ENCODE results near the gene DAPK1.

Gene DAPK1

GRCh38 chr9:87595610-87596009 is 97.9 kb downstream of the DAPK1 start:
- no peak for DNase-seq

- DNase-seq = no peak
These were observed 99.2 kb downstream of the DAPK1 start for GRCh38 chr9:87596862-87597261.

DNA sequence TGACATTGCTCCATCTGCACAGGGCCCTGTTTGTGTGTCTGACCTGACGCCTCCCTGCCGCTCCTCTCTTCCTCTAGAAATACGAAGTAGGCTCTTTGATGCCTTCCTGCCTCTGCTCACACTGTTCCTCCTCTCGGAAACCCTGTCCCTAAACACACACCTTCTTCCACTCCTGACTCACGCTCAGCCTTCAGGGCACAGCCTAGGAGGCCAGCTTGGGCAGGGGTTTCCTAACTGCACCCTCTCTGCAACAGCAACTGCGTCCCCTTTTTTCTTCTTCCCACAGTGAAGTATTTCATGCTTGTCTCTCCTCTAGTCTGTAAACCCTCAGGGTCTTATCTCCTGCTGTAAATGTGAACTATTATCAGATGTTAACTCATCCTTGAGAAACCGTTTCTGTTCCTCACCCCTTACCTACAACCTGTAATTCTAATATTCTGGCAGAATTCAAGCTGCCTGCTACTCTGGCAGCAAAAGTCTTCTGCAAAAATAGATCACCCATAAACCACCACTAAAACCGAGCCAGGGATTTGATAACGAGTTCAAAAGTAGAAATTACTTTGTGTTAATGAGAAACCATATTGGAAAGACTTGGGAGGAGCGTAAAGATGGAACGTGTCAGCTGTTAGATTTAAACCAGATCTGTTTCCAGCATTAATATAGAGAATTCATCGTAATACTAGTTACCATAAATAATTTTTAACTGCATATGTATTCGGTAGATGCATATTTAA is 100.2 kb downstream of the DAPK1 start:
- DNase-seq = no peak

GRCh38 chr9:87599901-87600610 is 102.4 kb downstream of the DAPK1 start:
- DNase-seq = no peak

- no peak for DNase-seq
These were observed 103.5 kb downstream of the DAPK1 start for GRCh38 chr9:87601176-87601575.

DNA sequence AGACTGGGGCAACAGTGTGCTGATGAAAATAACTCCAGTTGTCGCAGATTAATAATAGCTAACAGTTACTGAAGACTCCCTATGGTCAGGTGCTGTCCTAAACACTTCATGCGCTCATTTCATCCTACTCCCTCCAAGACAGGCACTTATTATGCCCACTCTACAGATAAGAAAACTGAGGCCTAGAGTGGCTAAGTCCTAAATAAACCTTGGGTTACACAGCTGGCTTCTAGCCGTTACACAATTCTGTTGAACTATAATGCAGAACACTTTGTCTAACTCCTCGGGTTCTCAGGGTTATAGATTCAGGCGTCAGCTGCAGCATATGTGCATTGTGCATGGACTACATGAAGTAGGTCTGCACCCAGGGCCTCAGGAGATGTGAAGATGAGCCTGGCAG is 103.9 kb downstream of the DAPK1 start:
- no peak for DNase-seq

- no peak for DNase-seq
These were observed 105.4 kb downstream of the DAPK1 start for GRCh38 chr9:87602933-87603643.

- no peak for DNase-seq
These were observed 106.3 kb downstream of the DAPK1 start for GRCh38 chr9:87603854-87604490.

DNA sequence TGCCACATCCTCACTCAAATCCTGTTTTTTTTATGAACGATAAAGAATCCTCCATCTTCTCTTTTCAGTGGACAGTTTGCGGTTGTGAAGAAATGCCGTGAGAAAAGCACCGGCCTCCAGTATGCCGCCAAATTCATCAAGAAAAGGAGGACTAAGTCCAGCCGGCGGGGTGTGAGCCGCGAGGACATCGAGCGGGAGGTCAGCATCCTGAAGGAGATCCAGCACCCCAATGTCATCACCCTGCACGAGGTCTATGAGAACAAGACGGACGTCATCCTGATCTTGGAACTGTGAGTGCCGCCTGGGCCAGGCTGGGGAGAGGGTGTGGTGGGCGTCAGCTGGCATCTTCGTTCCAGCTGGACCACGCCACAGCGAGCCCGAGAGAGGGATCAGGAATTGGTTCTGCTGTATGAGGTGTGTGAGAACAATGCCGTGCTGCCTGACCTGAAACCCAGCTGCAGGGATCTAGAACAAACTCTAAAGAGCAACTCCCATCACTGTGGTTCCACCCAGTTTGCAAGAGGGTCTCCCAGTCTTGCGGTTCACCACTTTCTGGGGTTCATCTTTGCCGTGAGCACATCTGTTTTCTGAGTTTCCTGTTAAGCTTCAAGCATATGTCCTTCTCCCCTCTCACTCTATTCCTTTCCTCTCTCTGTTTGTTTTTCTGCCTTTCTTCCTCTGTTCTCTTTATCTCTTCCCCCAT is 107.4 kb downstream of the DAPK1 start:
- no peak for DNase-seq

GRCh38 chr9:87605676-87606075 is 108.0 kb downstream of the DAPK1 start:
- DNase-seq = no peak

DNA sequence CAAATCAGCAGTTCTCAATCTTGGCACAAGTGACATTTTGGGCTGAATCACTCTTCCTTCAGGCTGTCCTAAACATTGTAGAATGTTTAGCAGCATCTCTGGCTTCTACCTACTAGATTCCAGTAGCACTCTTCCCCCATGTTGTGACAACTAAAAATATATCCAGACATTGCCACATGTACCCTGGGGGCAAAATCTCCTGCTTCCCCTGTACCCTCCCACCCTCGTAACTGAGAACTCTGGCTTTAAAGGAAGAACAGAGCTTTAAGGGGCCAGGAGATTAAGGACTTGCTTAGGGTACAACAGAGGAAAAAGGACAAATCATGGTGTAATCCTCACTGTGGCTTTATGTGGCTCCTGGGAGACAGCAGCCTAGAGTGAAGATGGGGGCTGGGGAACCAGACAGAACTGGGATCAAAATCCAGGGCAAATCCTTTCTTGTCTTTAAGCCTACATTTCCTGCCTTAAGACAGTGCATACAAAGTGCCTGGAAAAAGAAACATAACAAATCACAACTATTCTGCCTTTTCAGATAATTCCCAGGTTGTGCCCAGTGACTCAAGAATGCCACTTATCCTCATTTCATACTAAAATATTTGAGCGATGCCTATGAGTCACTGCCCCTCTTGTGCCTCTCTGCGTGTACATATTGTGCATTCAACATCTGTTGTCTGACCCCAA is 109.3 kb downstream of the DAPK1 start:
- DNase-seq = no peak

GRCh38 chr9:87607859-87608258 is 110.2 kb downstream of the DAPK1 start:
- DNase-seq = no peak

DNA sequence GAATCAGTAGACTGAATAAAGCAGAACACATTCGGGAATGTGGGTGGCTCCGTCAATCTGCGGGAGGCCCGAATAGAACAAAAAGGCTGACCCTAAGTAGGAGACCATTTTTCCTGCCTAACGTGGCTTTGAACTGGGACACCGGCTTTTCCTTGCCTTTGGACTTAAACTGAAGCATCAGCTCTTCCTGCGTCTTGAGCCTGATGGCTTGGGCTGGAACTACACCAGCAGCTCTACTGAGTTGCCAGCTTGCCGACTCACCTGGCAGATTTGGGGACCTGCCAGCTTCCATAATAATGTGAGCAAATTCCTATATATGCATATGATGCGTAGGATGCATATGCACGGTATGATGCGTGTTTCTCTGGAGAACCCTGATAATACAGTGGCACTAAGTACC is 111.3 kb downstream of the DAPK1 start:
- DNase-seq = no peak

GRCh38 chr9:87609486-87609885 is 111.8 kb downstream of the DAPK1 start:
- no peak for DNase-seq

GRCh38 chr9:87610200-87611155 is 112.8 kb downstream of the DAPK1 start:
- no peak for DNase-seq

GRCh38 chr9:87611776-87612175 is 114.1 kb downstream of the DAPK1 start:
- no peak for DNase-seq

DNA sequence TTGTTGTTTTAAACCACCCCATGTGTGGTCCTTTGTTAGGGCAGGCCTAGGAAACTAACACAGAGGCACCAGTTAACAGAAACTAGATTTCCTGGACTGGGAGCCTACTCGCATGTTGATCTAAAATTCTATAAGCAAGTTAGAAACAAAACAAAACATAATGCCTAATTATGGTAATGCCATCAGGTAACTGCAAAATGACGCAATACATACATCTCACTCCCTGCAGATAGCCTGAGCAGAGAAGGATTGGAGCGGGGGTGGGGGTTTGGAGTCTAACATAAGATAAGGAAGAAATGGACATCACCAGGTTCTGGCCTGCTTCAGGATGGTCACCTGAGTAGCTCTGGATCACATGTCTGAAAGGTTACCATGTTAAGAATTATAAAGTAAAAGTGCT is 114.9 kb downstream of the DAPK1 start:
- no peak for DNase-seq

DNA sequence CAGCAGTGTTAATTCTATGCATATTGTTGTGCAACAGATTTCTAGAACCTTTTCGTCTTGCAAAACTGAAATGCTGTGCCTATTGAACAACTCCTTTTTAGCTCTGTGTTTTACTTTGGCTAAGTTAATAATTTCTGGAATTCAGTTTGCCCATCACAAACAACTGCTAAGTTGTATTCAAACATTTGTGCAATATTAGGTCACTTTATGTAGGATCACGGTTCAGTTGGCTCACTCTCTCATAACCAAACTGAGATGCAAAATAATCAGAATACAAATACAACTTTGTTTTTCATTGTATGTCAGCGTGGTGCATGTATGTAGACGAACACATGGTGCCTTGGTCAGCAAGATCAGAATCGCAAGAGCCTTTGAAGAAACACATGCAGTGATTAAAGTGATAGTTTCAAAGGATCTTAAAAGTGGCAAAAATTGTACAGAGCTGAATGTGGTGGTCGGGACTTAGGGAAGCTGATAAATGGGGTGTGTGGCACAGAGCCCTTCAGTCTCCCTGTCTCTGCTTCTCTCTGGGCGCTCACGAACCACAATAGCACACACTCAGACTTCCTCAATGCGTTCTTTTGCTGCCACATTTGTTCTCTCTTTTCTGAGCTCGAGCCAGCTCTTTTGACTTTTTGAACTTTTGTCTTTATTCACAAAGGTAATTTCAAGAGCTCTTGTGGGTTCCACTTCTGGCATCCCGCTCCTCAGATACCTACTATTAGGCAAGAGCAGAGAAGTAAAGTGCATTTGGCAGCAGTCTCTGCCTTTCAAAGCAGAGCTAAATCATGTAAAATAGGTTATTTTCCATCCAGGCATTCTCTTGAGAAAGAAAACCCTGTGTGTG is 115.8 kb downstream of the DAPK1 start:
- DNase-seq = no peak

- DNase-seq = no peak
These were observed 116.7 kb downstream of the DAPK1 start for GRCh38 chr9:87614397-87614796.

- no peak for DNase-seq
These were observed 117.5 kb downstream of the DAPK1 start for GRCh38 chr9:87615136-87615535.

All from activated CD4-positive, alpha-beta T cell treated with anti-CD3 and anti-CD28 coated beads, Interleukin-2, amount 50 U/mL, for 1 hour (primary cell).